NCI-H526 (cell line): ENCODE results near the gene PEAK1.

ENCODE experiments used
- DNase-seq, 2 experiments: peaks; one replicate each; lab custom pipeline; 2025; lab: John Stamatoyannopoulos, UW

The PEAK1 gene

DNA sequence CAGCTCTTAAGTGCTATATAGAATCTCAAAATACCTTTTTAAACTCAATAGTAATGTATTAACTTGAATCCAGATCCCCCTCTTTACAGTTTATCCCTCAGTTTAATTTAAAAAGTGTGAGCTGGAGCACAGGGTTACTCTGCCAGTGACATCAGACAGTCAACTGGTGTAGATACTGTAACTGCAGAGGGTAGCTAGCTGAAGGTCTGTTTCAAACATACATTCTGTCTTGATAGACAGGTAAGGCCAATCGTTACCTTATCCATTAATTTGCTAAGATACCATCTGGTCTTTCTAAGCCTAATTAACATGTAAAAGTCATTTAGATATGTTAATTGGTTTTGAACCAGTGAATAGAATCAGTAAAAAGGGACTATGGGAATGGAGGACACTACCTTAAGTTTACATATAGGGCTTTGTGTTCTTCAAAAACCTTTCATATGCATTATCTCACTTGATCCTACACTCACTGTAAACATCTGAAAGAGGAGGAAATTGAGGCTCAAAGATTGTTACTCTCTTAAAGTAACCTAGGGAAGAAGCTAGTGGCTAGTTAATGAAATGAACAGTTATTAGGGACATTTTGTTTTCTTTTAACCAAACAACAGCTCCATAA is 289.5 kb downstream of the PEAK1 start:
- DNase-seq: no peak

DNA sequence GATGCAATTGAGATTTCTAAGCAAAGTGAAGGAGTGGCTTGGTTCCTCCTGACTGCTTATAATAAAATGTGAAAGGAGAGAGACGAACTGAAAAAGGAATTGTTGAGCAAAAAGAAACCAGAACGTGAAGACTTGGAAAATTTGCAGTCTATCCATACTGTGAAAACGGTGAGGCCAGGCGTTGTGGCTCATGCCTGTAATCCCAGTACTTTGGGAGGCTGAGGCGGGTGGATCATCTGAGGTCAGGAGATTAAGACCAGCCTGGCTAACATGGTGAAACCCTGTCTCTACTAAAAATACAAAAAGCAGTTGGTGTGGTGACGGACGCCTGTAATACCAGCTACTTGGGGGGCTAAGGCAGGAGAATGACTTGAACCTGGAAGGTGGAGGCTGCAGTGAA is 292.3 kb downstream of the PEAK1 start:
- no peak for DNase-seq

DNA sequence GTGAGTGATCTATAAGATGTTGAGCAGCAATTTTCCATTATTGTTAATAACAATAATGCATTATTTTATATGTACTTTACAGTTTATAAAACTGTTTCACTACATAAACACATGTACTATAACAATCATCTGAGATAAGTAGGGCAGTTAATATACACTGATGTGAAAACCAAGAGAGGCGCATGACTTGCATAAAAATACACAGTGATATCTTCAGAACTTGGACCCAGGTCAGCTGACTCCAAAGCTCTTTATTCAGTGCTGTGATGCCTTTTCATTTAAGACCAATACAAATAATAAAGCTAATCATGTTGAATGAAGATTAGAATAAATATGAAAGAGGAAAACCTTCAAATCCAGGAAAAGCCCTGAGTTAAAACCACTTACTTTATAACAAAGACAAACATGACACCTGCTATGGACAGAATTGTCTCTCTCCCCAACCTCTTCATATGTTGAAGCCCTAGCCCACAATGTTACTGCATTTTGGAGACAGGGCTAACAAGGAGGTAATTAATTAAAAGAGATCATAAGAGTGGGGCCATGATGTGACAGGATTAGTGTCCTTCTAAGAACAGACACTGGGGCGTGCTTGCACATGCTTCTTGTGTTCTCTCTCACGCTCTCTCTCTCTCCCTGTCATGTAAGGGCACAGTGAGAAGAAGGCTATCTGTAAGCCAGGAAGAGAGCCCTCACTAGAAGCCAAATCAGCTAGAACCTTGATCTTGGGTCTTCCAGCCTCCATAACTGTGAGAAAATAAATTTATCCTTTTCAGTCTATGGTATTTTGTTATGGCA is 293.2 kb downstream of the PEAK1 start:
- no peak for DNase-seq

DNA sequence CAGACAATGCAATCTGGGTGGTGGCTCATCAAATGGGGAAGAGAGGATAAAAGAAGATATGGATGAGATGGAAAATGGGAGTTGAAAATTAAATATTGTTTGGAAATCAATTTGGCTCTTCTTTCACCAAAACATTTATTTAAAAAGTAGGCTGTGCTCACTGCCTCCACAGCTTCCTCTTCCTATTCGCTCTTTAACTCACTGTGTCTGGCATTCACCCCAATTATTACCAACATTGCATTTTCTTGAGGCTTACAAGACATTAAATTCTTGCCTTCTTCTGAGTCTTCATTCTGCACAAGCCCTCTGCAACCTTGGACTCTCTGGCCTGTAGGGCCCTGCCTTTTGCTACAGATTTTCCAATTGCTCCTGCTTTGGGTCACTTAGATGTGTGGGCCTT is 296.1 kb downstream of the PEAK1 start:
- no peak for DNase-seq

DNA sequence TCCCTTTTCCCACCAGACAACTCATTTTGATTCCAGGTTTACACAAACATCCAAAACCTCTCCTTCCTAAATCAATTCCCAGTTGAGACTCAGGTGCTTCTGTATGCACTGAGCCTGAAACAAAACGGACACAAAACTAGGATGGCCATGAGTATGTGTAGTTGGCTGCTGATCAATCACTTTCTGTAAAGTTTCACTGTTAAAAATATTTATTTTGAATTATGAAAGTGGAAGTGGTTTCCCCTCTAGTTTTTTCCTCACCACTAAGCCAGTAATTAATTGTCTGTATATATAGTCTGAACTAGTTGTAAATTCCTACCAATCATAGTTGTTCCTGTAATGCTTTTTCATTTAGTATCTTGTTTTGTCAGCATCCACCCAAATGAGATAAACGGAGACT is 297.3 kb downstream of the PEAK1 start:
- no peak for DNase-seq

DNA sequence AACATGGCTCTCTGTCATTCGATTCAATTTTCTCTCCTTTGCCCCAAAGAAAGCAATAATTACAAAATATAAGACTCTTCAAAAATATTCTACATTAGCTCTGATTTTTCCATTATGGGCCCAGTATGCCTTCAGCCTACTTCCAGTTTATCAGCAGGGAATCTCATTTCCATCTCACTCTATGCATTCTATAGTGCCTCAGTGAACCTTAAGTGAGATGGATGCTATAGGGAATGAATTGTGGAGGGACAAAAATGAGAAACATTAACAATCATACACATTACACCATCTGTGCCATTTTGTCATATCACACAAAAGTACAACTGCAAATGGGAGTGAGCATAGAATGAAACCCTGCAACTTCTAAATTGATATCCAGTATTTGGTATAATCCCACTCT is 298.3 kb downstream of the PEAK1 start:
- DNase-seq: no peak

DNA sequence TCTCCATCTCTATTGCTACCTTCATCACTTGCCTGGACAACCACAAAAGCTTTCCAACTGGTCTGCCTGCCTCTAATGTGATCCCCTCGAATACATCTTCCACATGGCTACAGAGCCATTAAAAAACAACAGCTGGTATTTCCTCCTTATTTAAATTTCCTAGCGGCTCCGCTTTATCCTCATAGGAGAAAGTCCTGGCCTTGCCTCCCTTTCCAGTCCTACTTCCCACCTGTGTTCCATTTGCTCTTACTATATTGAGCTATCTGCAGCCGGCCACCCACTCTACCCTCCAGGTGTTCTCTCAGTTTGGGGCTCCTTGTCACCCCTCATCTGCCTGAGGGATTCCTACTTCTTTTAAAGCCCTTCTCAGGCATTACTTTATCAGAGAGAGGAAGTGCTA is 299.3 kb downstream of the PEAK1 start:
- DNase-seq: peak in 1 of 2 experiments; percentile 8

DNA sequence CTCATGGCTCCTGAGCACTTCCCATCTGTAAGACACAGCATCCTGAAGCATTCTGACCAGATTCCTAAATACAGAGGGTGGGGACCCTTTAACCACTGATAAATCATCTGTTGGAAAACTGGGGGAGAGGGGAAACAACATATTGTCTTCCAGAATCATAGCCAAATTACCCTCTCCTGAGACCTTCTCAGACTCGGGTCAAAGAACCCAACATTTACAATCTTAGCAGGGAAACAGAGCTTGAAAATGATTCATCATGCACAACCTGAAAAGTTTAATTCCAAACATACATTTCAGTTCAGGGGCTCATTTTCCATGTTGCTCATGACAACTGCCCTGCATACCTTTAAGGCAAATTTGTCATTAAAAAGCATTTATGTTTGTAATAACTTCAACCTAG is 300.5 kb downstream of the PEAK1 start:
- DNase-seq: no peak

DNA sequence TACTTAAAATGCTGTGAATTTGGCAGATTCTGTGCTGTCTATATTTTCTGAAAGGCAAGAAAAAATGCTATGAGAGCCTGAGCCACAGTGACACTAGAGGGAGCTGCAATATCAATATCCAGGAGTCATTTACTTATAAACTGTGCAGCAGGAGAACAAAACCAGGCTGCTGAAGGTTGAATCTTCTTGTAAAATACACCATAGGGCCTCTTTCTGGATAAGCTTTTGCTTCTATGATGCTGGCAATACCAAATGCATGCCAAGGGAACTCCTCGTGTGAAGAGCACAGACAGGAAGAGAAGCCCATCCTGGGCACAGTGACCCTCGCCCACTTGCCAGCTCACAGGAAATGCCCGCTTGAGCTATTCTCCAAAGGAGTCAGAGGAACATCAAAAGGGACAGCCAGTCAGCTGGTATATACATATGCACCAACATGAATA is 301.0 kb downstream of the PEAK1 start:
- DNase-seq: peak; percentile 35 to 77

DNA sequence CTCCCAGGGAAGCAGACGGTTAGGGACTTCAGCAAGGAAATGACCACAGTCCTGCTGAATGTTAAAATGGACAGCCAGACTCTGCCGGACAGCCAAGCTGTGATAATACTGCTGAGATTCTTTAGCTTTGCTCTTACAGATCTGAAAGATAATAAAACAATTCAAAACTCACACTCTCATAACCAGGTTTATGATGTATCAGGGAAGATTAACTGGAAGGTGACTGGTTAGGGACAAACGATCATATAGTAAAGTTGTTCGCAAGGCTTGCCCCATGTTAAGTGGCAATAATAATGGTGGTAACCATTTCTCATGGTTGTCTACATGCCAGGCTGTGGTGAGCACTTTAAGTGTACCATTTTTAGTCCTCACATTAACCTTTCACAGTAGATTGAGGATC is 304.7 kb downstream of the PEAK1 start:
- no peak for DNase-seq

DNA sequence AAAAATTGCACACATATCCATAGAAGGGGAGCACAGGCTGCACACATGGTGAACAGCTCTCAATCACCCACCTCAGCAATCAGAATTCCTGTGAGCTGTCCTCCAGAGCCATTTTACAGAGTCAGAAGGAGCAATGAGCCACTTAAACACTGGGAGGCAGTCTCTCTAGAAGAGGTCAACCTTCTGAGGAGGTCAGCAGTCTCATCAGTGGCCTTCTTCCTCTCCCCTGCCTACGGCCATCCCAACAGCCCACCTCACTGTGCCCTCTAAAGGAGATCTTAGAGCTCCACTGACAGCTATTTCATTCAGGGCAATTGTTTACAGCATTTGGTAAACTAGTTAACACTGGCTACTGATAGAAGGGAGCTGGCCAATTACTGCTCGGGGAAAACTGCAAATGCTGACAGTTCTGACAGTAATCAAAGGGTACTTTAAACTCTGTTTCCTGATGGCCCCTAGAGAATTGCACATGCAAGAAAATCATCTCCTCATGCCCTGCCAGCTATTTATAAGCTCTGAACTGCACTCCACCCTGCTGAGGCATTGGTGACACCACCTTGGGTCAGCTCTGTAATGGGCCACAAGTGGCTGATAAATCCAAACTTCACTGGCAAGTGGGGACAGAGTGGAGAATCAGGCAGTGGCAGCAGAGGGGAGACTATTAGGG is 306.9 kb downstream of the PEAK1 start:
- no peak for DNase-seq

DNA sequence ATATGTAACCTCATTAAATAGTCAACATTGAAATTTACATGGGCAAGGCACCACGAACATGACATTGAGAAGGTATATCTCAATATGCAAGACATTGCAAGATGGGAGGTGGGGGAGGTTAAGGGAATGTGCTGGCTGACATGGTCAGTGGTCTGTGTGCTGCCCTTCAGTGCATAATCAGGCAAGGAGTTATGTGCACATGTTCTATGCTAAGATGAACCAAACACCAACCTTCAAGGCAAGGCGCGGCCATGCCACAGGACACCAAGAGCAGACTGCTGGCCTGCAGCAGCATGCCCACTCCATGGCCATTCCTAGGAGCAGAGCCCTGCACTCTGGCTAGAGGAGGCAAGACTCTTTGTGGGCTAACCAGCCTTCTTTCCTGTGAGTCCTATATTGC is 308.1 kb downstream of the PEAK1 start:
- DNase-seq: peak in 1 of 2 experiments; percentile 31

DNA sequence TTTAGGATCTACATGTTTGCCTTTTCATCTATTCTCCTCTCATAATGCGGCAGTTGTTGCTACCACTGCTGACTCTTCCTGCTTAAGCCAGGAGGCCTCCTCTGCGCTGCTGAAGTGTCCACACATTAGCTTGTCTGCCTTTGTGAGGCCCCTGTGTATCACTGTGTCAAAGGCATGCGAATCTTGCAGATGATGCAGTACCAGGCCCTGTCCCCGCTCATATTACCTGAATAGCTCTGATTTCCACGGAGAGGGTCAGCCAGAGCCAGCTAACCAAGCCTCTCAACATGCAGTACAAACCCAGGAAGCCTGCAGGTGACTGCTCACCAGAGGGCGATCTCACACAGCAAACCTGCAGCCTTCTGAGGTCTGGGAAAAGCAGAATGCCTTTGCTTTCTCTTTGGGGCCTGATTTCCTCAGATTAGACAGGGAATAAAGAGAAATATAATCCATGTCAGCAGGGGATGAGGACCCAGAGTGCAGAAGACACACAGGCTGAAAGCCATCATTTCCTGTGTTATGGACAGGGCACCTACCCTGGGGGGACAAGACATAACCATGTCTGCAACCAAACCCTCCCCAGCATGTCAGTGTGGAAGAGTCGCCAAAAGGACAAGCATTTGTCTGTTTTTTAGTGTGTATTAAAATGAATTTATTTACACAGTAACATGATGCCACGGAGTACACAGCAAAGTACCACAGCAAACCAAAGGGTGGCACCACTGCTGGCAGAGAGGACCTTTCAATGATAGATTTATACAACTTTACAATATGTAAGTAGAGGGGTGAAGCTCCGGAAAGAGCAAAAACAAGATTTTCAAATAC is 312.2 kb downstream of the PEAK1 start:
- DNase-seq: peak; percentile 75 to 86

DNA sequence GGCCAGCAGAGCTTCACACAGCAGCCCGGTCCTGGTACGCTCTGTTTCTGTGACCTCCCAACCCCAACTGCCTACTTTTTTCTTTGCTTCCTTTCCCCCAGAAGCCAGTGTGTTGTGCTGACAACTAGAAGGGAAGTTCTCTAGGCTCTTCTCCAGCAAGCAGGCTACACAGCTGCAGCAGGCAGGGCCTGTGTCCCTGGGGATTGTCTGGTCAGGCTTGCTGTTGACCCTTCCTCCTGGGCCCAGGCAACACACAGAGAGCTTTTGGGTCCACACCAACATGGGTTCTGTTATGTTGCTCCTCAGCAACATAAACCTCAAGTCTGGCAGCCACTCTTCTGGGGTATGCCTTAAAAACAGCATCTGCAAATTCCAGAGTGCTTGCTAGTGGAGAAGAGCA is 312.8 kb downstream of the PEAK1 start:
- DNase-seq: no peak

DNA sequence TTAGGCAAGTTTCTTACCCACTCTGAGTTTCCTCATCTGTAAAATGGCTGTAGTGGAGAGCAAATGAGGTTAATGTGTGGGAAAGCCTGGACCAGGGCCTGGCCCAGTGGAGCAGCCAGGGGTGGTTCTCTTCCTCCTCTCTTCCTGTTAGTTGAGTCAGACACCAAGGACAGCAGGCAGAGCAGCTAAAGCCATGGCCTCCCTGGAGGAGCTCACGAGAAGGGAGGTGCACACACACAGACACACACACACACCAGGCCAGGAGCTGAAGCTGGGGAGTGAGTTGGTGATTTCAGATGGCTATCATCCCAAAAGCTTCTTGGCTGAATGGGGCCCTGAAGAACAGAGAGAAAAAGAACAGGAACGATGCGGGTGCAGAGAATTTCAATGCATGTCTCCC is 315.7 kb downstream of the PEAK1 start:
- no peak for DNase-seq

DNA sequence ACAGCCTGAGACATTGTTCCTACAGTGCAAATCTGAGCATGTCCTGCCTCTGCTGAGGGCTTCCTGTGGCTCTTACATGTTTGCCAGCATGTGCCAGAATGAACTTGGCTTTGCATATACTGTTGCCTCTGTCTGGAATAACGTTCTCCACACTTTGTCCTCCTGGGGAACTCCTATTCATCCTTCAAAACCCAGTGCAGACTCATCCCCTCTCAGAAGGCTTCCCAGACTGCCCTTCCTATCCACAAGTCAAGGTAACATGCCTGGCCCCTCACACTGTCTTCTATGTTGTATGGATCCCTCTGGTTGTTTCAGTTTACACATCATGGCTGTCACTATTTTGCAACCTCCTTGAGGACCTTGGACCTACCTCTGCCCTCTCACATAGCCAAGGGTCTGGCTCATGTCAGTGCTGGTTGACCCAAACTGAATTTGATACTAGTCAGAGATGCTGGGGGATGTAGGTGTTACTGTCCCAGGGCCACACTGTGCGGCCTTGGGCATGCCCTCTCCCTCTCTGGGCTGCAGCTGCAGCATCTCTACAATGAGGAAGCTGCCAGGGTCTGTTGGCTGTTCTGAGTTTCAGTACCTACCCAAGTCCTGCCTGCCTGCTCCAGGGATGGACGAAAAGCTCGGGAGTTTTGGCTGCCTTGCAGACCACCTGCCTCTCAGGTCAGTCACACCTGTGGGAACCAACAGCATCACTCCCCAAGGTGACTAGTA is 320.0 kb downstream of the PEAK1 start:
- DNase-seq: no peak

DNA sequence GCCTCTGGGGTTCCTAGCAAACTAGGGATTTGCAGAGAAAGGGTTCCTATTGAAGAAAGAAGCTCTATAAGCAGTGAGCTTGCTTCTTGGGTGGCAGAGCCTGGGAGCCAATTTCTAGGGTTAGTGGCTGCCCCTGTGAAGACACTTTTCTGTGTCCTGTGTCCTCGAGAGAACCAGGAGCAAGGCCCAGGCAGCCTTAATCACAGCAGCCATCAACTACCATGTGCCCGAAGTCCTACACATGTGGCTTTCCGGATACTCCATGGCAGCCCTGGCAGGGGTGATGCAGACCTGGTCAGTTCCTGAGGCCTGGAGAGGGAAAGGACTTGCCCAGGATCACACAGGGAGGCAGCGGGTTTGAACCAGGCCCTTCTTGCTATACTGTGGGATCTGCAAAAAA is 321.3 kb downstream of the PEAK1 start:
- no peak for DNase-seq

DNA sequence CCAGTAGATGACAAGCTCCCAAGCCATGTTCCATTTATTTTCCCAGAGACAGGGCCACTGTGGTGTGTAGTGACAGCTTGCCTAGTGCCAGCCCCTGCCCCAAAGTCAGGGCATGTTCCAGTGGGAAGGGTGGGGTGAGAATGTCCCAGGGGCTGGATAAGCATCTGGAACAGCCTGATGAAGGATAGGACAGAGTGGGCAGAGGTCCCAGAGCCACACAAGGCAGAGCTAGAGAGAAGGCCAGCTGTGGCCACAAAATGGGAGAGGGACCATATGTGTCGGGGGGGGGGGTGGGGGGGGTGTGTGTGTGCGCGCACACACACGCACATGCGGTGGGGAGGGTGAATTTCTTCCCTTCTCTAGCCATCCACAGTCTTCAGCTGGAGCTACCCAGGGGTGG is 322.0 kb downstream of the PEAK1 start:
- no peak for DNase-seq

DNA sequence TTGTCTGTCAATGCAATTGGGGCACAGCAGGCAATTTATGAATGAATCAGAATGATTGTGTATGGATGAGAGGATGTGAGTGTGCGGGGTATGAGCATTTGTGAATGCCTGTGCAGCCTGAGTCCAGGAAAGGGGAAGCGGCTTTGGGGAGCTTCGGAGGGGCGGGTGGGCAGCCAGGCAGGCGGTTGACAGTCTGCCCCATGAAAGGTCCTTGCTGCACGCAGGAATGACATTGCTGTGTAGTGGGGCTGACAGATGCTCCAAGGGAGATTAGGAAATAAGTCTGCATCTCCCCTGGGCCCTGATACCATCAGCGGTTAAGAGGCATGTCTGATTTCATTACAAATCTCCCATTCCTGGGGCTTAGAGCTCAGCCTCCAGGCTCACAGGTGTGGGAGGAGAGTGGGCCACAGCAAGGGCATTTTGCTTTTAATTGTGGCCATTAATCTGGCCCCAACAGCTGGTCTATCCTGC is 322.6 kb downstream of the PEAK1 start:
- DNase-seq: no peak

DNA sequence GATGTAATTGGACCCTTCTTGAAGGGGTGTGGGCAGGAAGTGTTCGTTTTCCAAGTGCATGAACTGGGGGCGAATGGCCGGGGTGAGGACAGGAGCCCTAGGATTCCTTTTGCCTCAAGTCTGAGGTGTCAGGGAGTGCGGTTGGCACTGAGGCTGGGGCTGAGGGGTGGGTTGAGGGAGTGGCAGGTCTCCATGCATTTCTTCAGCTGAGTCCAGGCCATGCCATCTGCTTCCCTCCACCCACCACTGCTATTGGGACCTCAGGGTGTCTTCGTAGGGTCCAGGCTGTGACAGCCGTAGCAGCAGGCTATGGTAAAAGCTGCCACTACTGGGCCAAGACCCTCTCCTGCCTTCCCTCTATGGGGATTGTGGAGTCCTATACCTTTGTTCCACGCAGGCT is 323.4 kb downstream of the PEAK1 start:
- no peak for DNase-seq

DNA sequence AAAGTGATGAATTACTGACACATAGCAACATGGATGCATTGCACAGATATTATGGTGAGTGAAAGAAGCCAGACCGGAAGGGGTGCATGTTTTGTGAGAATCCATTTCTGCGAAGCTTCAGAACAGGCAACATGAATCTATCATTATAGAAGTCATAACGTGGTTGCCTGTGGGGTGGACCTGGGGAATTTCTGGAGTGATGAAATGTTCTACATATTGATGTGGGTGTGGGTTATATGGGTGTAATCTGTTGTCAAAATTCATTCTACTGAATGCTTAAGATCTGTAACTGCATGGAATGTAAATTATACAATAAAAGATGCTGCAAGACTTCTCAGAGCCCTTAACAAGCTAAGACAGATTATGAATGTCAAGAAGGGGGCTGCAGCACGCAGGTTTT is 323.8 kb downstream of the PEAK1 start:
- DNase-seq: no peak
